SK-N-SH (cell line): ENCODE results near the gene TPST2. TPM values are rescaled to one million over a fixed set of nuclear protein-coding genes. Genes with fewer than 3 reads are reported as not detected.
A peak's percentile ranks its signal among the peaks of the same experiment; 100 is the strongest.

ENCODE experiments used
- CTCF ChIA-PET: fragments of 300-600, 350-600 bp; formaldehyde crosslinking; extraction: SDS; loops from one replicate; lab custom pipeline; 2021; lab: Yijun Ruan, JAX
- POLR2A ChIA-PET: fragments of 350-600 bp; sonication (Branson Sonifier 250); formaldehyde crosslinking; extraction: SDS; loops from one replicate; lab custom pipeline; 2020; ENCODE audit warnings: antibody characterized with exemption, inconsistent platforms; lab: Yijun Ruan, JAX
- DNase-seq: peaks from one replicate; pipeline ENCODE4 v3.0.0; 2012
- H2AFZ ChIP-seq: fragments of 200-600 bp; sonication (generic); 2 replicates; pipeline ENCODE4 v1.8.1; 2016; ENCODE audit warnings: antibody characterized with exemption, mild to moderate bottlenecking, low read depth
- H3F3A ChIP-seq: fragments of 200-600 bp; sonication (generic); replicated peaks from 2 replicates; pipeline ENCODE3; 2016; ENCODE audit warnings: antibody characterized with exemption, mild to moderate bottlenecking; ENCODE audit not compliant: insufficient read depth
- H3K27ac ChIP-seq, 2 experiments: fragments of 200-500 bp in 1 of 2; fragments of 200-600 bp in 1 of 2; sonication (Bioruptor generic) in 1 of 2; sonication (generic), shearing (Covaris generic) in 1 of 2; 2 replicates each; pipeline versions ENCODE4 v1.5.1 to v1.6.1; 2014 to 2016; ENCODE audit warnings: low read depth in 2 of 2, inconsistent platforms in 1 of 2, low read length in 1 of 2, mild to moderate bottlenecking in 1 of 2, mixed read lengths in 1 of 2
- H3K27me3 ChIP-seq: fragments of 200-600 bp; sonication (generic), shearing (Covaris generic); 2 replicates; pipeline ENCODE4 v1.6.1; 2016; ENCODE audit warnings: mixed run types; ENCODE audit not compliant: insufficient read depth
- H3K36me3 ChIP-seq, 2 experiments: fragments of 200-500 bp in 1 of 2; fragments of 200-600 bp in 1 of 2; sonication (Bioruptor generic) in 1 of 2; sonication (generic) in 1 of 2; replicated peaks in 1 of 2; 2 replicates each; pipeline versions ENCODE3 to v1.5.1; 2014 to 2016; ENCODE audit warnings: low read length in 1 of 2, mild to moderate bottlenecking in 1 of 2; ENCODE audit not compliant: insufficient read depth in 2 of 2, control insufficient read depth in 1 of 2
- H3K4me1 ChIP-seq, 2 experiments: fragments of 200-500 bp in 1 of 2; fragments of 200-600 bp in 1 of 2; sonication (Bioruptor generic) in 1 of 2; sonication (generic), shearing (Covaris generic) in 1 of 2; 2 replicates each; pipeline versions ENCODE4 v1.5.1 to v1.6.1; 2014 to 2016; ENCODE audit warnings: low read depth in 1 of 2, low read length in 1 of 2, mixed run types in 1 of 2; ENCODE audit not compliant: insufficient read depth in 2 of 2, control insufficient read depth in 1 of 2
- H3K4me2 ChIP-seq: fragments of 200-600 bp; sonication (generic), shearing (Covaris generic); 2 replicates; pipeline ENCODE4 v1.6.1; 2017; ENCODE audit warnings: mixed run types
- H3K4me3 ChIP-seq, 2 experiments: fragments of 200-500 bp in 1 of 2; fragments of 200-600 bp in 1 of 2; sonication (Bioruptor generic) in 1 of 2; sonication (generic), shearing (Covaris generic) in 1 of 2; 2 replicates each; pipeline versions ENCODE4 v1.5.1 to v1.8.1; 2014 to 2016; ENCODE audit warnings: low read depth in 2 of 2, inconsistent platforms in 1 of 2, low read length in 1 of 2, mild to moderate bottlenecking in 1 of 2, mixed read lengths in 1 of 2, moderate library complexity in 1 of 2
- H3K79me2 ChIP-seq: fragments of 200-600 bp; sonication (generic); 2 replicates; pipeline ENCODE4 v1.8.1; 2017; ENCODE audit warnings: mild to moderate bottlenecking; ENCODE audit not compliant: insufficient read depth
- H3K9ac ChIP-seq: fragments of 200-600 bp; sonication (generic); 2 replicates; pipeline ENCODE4 v1.6.1; 2017; ENCODE audit warnings: mixed run types
- H3K9me2 ChIP-seq: fragments of 200-600 bp; sonication (generic); 2 replicates; pipeline ENCODE4 v1.6.1; 2017; ENCODE audit warnings: mixed run types
- H3K9me3 ChIP-seq: fragments of 200-600 bp; sonication (generic); 2 replicates; pipeline ENCODE4 v1.6.1; 2017; ENCODE audit warnings: mixed run types, mild to moderate bottlenecking, moderate library complexity
- H4K20me1 ChIP-seq: fragments of 200-600 bp; sonication (generic); 2 replicates; pipeline ENCODE4 v1.6.1; 2017; ENCODE audit warnings: mild to moderate bottlenecking, mixed run types; ENCODE audit not compliant: insufficient read depth
- CHD2 ChIP-seq: fragments of 150-350 bp; IDR thresholded peaks from 2 replicates; pipeline ENCODE4 v1.6.1; 2018; ENCODE audit warnings: low read length; ENCODE audit not compliant: partially characterized antibody
- ELF1 ChIP-seq: IDR thresholded peaks from 2 replicates; pipeline ENCODE4 v1.4.0; 2012
- EP300 ChIP-seq, 2 experiments: IDR thresholded peaks; 2 replicates each; pipeline versions ENCODE4 v1.4.0 to v1.6.1; 2012; ENCODE audit warnings: borderline replicate concordance in 1 of 2, low read depth in 1 of 2, low read length in 1 of 2
- FOXM1 ChIP-seq: IDR thresholded peaks from 2 replicates; pipeline ENCODE4 v1.4.0; 2012; ENCODE audit warnings: low read depth, mild to moderate bottlenecking
- GATA2 ChIP-seq: sonication (generic); formaldehyde crosslinking; IDR thresholded peaks from 2 replicates; pipeline ENCODE4 v1.5.0; 2020; ENCODE audit warnings: mild to moderate bottlenecking, missing genetic modification reagents
- MEF2A ChIP-seq: IDR thresholded peaks from 2 replicates; pipeline ENCODE4 v1.4.0; 2012; ENCODE audit warnings: low read depth, borderline replicate concordance
- MXI1 ChIP-seq: IDR thresholded peaks from 2 replicates; pipeline ENCODE4 v1.6.1; 2012; ENCODE audit warnings: mild to moderate bottlenecking, low read depth, low read length, improper control_type of control experiment
- NFIC ChIP-seq: IDR thresholded peaks from 2 replicates; pipeline ENCODE4 v1.4.0; 2012; ENCODE audit warnings: borderline replicate concordance
- RAD21 ChIP-seq: IDR thresholded peaks from 2 replicates; pipeline ENCODE4 v1.6.1; 2012; ENCODE audit warnings: mild to moderate bottlenecking, low read length
- RCOR1 ChIP-seq: fragments of 150-350 bp; IDR thresholded peaks from 2 replicates; pipeline ENCODE4 v1.6.1; 2017; ENCODE audit warnings: antibody characterized with exemption, low read length
- RFX5 ChIP-seq: IDR thresholded peaks from 2 replicates; pipeline ENCODE4 v1.6.1; 2012; ENCODE audit warnings: mild to moderate bottlenecking, improper control_type of control experiment, low read length
- SIN3A ChIP-seq: IDR thresholded peaks from 2 replicates; pipeline ENCODE4 v1.6.1; 2012; ENCODE audit warnings: low read depth, mild to moderate bottlenecking, low read length, moderate library complexity, borderline replicate concordance
- SMC3 ChIP-seq: IDR thresholded peaks from 2 replicates; pipeline ENCODE4 v1.6.1; 2012; ENCODE audit warnings: low read depth, low read length, improper control_type of control experiment
- TCF12 ChIP-seq: IDR thresholded peaks from 2 replicates; pipeline ENCODE4 v1.4.0; 2012
- TEAD4 ChIP-seq: IDR thresholded peaks from 2 replicates; pipeline ENCODE4 v1.4.0; 2012; ENCODE audit warnings: mild to moderate bottlenecking, borderline replicate concordance; ENCODE audit not compliant: insufficient read depth
- YY1 ChIP-seq: IDR thresholded peaks from 2 replicates; pipeline ENCODE4 v1.4.0; 2012; ENCODE audit warnings: low read depth, mild to moderate bottlenecking
- WGBS: methylation state at CpG from one replicate; pipeline ENCODE4 v1.1.6; 2017; ENCODE audit warnings: low lambda C conversion rate; 5-methylcytosine and 5-hydroxymethylcytosine counted together
- polyA plus RNA-seq, 3 experiments: library from polyadenylated mRNA; depleted of rRNA; stranded (reverse); fragments of >200 nt; gene quantifications; 2 replicates each; pipeline ENCODE4 v1.2.3, GENCODE V29; 2012

Gene TPST2
- polyA plus RNA-seq, 1 of the 3 experiments (the other 2 are of a cell fraction) = 58.4 TPM

DNA sequence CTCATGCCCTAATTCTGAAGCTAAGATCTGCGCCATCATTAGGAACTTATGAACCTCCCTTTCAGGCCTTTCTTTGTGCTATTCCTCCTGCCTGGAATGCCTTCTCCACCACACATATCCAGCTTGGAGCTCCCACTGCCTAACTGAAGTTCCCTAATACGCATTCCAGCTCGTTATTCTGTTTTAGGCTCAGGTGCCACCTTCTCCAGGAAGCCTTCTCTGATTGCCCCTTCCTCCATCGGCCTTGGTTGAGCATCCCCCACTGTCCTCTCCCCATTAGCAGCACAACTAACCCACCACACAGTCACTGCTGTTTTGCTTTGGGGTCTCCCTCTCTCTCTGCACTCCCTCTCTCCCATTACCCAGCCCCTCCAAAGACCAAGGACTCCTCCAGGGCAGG lies 22.7 kb upstream of the TPST2 start:
- H3K9ac ChIP-seq = no peak overlapping the region
- no peak overlapping the region for H3K4me2 ChIP-seq
- H3K27ac ChIP-seq = no peak overlapping the region
- H3F3A ChIP-seq = no peaks in the 10 kb centered on the region
- DNase-seq = no peak
- ChIA-PET POLR2A (no interaction called here), CTCF (no interaction called here)
- no peaks in the 10 kb centered on the region for H4K20me1 ChIP-seq
- no peaks in the 10 kb centered on the region for H3K36me3 ChIP-seq
- TF ChIP-seq SIN3A (no peak), GATA2 (CRISPR knock-in tag) (no peak), MEF2A (no peak), RCOR1 (no peak), YY1 (no peak), FOXM1 (no peak), RFX5 (no peak), TEAD4 (no peak), CHD2 (no peak), SMC3 (no peak), NFIC (no peak), ELF1 (no peak)
- no peak overlapping the region for H2AFZ ChIP-seq
- H3K9me2 ChIP-seq = no peaks in the 10 kb centered on the region
- H3K4me1 ChIP-seq = peaks cover 11 to 19% of the 10 kb centered on the region in 2 experiments
- WGBS = 83% methylated on average over 4 of the region's 4 CpGs
- no peak overlapping the region for H3K4me3 ChIP-seq
- H3K79me2 ChIP-seq = no peaks in the 10 kb centered on the region
- no peaks in the 10 kb centered on the region; the same call in 1 of the 2 replicates for H3K27me3 ChIP-seq
- H3K9me3 ChIP-seq = no peaks in the 10 kb centered on the region

DNA sequence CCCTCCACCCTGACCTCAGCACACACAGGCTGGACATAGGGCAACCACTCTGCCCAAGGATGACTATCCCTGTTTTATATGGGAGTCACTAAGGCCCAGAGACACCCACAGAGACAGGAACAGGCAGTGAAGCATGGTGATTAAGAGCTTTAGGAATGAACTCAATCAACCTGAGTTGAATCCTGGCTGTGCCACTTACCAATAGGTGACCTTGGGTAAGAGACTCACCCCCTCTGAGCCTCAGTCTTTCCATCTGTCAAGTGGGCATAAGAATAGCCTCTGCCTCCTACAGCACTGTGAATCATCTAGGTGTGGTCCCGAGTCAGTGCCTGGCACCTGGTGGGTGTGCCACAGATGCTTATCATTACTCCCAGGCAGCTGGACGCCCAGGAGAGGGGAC lies 21.1 kb upstream of the TPST2 start:
- H3K9me3 ChIP-seq = no peaks in the 10 kb centered on the region
- H3K27ac ChIP-seq = peak overlapping the region in 1 of 2 experiments; percentile 72; a peak in 1 of 4 replicates
- H3K79me2 ChIP-seq = no peaks in the 10 kb centered on the region
- no peak overlapping the region for H2AFZ ChIP-seq
- H3K36me3 ChIP-seq = no peaks in the 10 kb centered on the region
- peaks cover 7% of the 10 kb centered on the region for H3F3A ChIP-seq
- no peaks in the 10 kb centered on the region for H3K9me2 ChIP-seq
- H3K4me3 ChIP-seq = no peak overlapping the region
- no peak overlapping the region for H3K9ac ChIP-seq
- POLR2A ChIA-PET = no interaction called here
- H4K20me1 ChIP-seq = no peaks in the 10 kb centered on the region
- CTCF ChIA-PET = interaction anchor here (1.0 kb wide), 1 partner anchor 58 kb away, joined by 3 read pairs; no protein-coding TSS in a partner anchor
- WGBS = 80% methylated on average over 2 of the region's 2 CpGs
- TF ChIP-seq RAD21 (no peak), NFIC (no peak), EP300 (IDR thresholded peaks at IDR 0.05; ENCODE audit: borderline replicate concordance in 1 of 2, low read depth in 1 of 2, low read length in 1 of 2) (no peak), TCF12 (peak; percentile 10; the same call in 1 of the 2 replicates), YY1 (no peak), MXI1 (no peak)
- DNase-seq = no peak
- peaks cover 5 to 11% of the 10 kb centered on the region in 2 experiments; a peak in 3 of 4 replicates for H3K4me1 ChIP-seq
- no peaks in the 10 kb centered on the region; the same call in 1 of the 2 replicates for H3K27me3 ChIP-seq
- H3K4me2 ChIP-seq = peak overlapping the region; percentile 37
